C4-2B (cell line): ENCODE measurements around the gene APRT.

Experiments
- H3K27ac ChIP-seq: fragments of 450-650 bp; 2 replicates; pipeline ENCODE4 v1.5.1; 2017
- ZFX ChIP-seq: fragments of 450-650 bp; IDR thresholded peaks from 2 replicates; pipeline ENCODE4 v1.6.1; 2017
- TF ChIP-seq, protein P1 (sequence below): fragments of 450-650 bp; conservative IDR thresholded peaks from 2 replicates; pipeline ENCODE4 v1.5.1; 2017; ENCODE audit warnings: mild to moderate bottlenecking

Gene APRT

DNA sequence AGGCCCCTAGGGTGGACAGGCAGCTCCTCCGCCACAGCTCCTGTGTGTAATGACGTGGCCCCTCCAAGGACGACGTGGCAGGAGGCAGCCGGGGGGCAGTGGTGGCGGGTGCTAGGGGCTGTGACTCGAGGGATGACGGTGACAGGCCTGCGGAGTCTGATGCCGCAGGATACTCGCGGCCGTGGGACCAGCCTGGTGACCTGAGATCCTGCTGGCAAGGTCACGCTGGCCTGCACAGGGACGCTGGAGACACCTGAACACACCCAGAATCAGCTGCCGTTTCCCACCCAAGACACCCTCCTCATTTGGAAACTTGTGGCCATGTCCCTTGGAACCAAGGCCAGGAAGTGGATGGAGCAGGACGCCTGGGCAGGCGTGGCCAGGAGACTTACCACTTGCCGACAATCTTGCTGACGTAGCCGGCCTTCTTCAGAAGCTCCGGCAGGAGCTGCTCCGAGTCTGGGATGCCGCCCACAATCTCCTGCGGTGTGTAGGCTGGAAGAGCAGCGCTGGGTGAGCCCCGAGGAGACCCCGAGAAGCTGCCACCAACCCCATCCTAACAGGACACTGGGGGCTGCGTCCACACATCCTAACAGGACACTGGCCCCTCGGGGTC, 29.0 kb upstream of the APRT start:
- no peak overlapping the region for H3K27ac ChIP-seq
- TF ChIP-seq ZFX: no peak
- TF ChIP-seq, protein P1, sequence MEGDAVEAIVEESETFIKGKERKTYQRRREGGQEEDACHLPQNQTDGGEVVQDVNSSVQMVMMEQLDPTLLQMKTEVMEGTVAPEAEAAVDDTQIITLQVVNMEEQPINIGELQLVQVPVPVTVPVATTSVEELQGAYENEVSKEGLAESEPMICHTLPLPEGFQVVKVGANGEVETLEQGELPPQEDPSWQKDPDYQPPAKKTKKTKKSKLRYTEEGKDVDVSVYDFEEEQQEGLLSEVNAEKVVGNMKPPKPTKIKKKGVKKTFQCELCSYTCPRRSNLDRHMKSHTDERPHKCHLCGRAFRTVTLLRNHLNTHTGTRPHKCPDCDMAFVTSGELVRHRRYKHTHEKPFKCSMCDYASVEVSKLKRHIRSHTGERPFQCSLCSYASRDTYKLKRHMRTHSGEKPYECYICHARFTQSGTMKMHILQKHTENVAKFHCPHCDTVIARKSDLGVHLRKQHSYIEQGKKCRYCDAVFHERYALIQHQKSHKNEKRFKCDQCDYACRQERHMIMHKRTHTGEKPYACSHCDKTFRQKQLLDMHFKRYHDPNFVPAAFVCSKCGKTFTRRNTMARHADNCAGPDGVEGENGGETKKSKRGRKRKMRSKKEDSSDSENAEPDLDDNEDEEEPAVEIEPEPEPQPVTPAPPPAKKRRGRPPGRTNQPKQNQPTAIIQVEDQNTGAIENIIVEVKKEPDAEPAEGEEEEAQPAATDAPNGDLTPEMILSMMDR: no peak

DNA sequence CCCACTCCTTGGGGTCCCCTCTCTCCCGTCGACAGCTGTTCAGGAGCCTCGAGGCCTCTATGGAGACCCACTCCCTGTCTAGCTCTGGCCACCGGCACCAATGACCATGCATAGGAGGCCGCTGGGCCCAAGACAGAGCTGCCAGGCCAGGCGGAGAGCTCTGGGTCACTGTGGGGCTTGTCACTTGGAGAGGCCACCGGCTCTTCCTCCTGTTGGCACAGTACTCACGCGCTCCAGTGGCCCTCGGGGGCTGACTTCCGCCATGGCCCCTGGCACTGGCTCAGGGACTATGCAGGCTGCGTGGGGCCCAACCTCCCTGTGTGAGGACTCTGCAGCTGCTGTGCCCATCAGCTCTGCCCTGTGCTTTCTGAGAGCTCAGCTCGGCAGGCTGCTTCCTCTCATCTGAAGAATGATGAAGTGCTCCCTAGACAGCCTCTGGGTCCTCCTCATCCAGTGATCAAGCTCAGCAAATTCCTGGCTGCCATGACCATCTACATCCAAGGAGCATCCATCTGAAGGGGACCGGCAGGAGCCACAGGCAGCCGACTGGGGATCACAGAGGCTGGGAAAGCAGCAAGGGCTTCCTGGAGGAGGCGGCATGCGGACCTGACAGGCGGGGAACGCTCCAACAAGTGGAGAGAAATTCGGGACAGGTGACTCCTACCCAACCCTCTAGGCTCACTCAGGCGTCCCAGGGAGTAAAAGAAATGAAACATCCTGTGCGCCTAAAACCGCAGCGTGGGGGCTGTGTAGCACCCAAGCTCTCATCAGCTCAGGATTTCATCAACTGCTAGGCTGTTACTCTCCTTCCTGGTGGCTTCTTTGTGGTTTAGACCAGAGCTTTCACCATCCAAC, 28.2 kb upstream of the APRT start:
- TF ChIP-seq, protein P1: no peak
- no peak for TF ChIP-seq ZFX
- H3K27ac ChIP-seq: no peak overlapping the region

DNA sequence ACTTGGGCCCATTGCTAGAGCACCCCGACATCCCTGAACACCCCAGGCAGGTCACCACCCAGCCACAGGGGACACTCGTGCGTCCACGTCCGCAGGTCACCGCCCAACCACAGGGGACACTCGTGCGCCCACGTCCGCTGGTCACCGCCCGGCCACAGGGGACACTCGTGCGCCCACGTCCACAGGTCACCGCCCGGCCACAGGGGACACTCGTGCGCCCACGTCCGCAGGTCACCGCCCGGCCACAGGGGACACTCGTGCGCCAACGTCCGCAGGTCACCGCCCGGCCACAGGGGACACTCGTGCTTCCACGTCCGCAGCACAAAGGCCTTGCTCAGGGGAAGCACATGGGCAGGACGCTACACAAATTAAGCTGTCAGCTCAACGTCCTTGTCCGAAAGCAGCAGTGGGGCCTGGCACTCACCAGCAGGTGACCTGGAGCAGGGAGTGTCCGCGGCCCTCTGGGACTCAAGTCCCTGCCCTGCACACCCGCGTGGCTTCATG, 27.4 kb upstream of the APRT start:
- no peak overlapping the region for H3K27ac ChIP-seq
- no peak for TF ChIP-seq ZFX
- TF ChIP-seq, protein P1: no peak; the same call in 1 of the 2 replicates

DNA sequence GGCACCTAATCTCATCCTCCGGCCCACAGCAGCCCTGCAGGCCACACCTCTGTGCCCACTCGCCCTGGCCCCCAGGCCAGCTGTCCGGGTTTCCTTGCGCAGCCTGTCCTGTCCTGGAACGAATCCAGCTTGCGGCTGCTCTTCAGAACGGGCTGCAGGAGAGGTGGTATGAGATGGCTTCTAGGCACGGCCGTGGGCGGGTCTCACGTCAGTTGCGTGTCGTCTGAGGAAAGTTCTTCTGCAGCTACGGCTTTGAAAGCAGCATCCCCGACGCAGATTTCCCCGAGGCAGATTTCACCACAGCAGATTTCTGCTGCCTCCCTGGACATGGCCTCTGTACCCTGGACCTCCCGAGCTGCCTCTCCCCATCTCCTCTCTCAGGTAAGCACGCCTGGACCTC, 26.8 kb upstream of the APRT start:
- H3K27ac ChIP-seq: no peak overlapping the region
- TF ChIP-seq, protein P1: no peak
- no peak for TF ChIP-seq ZFX

DNA sequence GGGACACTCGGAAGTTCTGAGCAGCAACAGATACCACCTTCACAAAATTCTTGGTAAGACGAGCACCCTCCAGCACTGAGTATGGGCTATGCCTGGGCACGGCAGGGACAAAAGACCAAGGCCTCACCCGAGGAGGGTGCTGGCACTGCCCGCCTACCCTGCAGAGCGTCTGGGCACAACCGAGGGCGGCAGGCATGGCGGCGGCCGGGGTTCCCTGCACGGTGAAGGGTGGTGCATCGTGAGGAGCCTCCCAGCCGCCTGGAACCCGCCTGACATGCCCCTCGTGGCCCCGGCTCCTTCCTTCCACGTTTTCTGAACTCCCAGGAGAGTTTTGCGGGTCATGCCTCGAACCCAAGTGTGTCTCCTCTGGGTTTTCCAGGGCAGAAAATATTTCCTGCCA, 26.1 kb upstream of the APRT start:
- no peak overlapping the region for H3K27ac ChIP-seq
- no peak for TF ChIP-seq ZFX
- TF ChIP-seq, protein P1: no peak

DNA sequence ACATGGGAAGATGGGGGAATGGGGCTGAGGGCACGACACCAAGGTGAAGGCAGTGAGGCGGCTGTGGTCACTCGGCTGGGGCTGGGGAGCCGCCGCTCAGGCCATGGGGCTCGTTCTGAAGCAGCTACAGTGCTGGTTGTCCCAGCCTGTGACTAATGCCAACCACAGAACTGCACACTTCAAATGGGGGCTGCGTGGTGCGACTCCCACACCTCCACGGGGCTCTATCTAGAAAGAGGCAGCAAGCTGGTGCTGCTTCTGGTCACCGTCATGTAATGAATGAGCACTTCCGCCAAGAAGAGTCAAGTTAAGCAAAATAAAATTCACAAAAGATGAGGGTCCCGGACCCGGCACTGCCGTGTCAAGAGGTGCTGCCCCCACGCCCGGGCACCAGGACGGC, 25.1 kb upstream of the APRT start:
- H3K27ac ChIP-seq: no peak overlapping the region
- TF ChIP-seq, protein P1: no peak
- no peak for TF ChIP-seq ZFX

DNA sequence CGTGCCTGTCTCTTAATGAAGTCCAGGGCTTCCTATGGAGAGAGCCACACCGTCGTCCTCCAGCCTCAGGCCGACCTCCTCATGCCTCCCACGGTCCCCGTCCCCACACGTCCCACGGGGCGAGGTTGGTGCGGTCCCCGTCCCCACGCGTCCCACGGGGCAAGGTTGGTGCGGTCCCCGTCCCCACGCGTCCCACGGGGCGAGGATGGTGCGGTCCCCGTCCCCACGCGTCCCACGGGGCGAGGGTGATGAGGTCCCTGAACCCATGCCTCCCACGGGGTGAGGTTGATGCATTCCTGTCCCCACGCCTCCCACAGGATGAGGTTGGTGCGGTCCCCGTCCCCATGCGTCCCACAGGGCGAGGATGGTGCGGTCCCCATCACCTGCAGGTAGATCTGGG, 24.1 kb upstream of the APRT start:
- H3K27ac ChIP-seq: no peak overlapping the region
- no peak for TF ChIP-seq ZFX
- TF ChIP-seq, protein P1: no peak
